HG02852 (cell line): ENCODE results near the gene HSF2.

Experiments
- ATAC-seq: cut with Tn5 transposase; IDR thresholded peaks from one replicate; pipeline ENCODE4 v1.9.1; 2021; ENCODE audit warnings: mild to moderate bottlenecking, moderate library complexity; ENCODE audit not compliant: unreplicated experiment

The HSF2 gene

DNA sequence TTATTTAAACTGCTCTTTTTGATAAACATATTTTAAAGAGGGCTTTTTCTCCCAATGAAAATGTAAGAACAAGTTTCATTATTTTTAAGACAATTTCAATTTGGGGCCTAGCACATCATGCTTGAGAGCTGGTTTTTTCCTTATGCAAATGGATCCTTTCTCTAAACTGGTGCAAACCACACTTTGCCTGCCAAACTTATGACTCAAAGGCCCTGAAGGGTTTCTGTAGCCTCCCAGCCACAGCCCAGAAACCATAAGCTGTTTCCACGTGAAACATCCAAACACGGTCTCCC, 451 bp upstream of the HSF2 start:
- no peak for ATAC-seq

- peak; percentile 16 for ATAC-seq
These were observed 634 bp downstream of the HSF2 start for GRCh38 chr6:122400121-122400450.

- ATAC-seq, result no peak
These were observed 1.1 kb downstream of the HSF2 start for GRCh38 chr6:122400462-122401089.

DNA sequence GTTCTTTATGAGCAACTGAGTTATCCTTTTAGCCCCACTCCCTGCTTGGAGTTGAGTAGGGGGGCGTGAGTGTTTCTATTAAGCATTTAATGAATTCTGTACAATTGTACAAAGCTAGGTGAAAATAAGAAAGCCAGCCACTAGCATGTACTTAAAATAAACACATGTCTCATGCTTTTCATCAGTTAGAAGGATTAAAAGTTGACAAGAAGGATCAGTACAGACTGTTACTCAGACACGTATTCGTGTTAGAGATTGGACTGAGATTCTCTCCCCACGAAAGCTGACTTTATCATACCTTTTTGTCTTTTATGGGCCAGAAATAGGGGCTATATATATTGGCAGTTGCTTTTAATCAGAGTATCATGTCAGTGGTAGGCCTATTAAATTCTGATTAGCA, 1.7 kb downstream of the HSF2 start:
- no peak for ATAC-seq

- no peak for ATAC-seq
These were observed 5.0 kb downstream of the HSF2 start for GRCh38 chr6:122404444-122404843.

GRCh38 chr6:122405417-122405816, 6.0 kb downstream of the HSF2 start:
- ATAC-seq, result no peak

DNA sequence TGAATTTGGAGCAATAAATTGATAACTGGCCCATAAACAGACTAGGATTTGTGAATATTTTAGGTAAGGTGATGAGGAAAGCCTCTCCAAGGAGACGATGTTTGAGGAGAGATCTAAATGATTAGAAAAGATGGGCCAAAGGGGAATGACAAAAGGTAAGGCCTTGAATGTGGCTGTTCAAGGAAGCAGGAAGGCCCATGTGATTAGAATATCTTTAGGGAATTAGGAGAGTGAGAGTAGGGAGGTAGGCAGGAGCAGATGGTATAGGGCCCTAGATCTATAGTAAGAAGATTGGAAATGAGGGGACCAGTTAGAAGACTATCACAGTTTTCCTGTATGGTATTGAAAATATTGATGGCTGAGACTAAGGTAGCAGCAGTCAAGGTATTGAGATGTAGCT, 6.7 kb downstream of the HSF2 start:
- no peak for ATAC-seq

DNA sequence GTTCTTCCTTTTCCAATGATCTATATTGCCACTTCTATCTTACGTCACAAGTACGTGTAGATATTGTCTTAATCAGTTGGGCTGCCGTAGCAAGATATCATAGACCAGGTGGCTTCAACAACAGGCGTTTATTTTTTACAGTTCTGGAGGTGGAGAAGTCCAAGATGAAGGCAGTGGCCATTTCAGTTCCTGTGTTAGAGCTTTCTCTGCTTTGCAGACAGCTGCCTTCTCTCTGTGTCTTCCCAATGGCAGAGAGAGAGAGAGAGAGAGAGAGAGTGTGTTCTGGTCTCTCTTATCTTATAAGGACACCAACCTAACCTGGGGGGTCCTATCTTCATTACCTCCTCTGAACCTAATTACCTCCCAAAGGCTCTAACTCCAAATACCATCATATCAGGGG, 8.3 kb downstream of the HSF2 start:
- no peak for ATAC-seq

DNA sequence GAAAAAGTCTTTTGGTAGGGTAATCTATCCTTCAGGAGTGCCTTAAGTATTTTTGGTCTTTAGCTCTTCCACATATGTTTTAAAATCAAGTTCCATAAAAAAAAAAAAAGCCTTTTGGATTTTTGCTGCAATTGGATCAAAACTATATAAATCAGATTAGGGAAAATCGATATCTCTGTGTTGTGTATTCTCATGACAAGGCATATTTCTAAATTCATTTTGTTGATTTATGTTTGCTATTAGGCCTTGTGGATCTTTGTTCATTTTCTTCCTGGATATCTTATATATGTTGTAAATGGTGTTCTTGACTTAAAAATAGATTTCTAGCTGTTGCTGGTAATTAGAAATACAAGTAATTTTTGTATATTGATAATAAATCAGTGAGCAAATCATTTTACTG, 8.8 kb downstream of the HSF2 start:
- ATAC-seq, result no peak

DNA sequence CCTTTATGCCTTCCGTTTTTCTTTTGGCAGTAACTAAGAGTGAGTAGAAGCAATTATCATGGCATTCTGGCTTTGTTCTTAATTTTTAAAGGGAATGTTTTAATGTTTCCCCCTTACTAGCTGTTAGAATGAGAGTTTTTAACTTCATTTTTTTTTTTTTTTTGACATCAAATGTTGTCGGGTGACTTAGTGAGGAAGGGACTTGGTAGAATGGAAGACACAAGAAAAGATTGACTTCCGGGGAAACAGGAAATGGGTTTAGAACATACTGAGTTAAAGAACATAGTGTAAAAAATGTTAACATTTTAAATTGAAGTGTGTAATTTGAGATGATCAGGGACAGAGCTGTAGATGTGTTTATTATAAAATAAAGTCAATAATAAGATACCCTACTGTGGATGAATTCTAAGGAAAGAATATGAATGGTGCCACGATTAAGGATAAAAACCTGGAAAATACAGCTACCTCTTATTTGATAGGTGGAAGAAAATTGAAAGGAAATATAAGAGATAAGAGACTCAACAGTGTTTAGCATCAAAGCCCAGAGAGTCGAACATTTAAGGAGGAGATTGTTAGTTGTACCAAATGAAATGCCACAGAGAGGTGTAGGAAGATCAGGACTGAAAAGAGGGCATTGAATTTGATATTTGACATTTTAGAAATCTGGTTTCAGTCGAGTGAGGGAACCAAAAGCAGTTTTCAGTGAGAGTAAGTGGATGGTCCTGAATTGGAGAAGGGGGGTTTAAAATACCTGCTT, 9.4 kb downstream of the HSF2 start:
- no peak for ATAC-seq

DNA sequence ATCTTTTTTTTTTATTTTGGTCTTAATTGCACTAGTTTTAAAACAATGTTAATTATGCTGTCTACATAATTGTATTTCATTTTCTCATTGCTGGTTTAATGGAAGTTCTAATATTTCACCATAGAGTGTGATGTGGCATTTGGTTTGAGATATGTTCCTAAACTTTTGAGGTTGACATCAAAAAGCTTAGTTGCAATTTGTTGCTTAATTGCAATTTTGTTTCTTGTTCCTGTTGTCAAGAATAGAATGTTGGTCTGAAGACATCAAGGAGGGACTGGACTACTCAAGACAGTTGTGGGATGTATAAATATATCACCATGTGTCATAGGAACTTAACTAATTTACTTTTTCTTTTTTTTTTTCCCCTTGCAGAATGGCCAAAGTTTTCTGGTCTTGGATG, 12.5 kb downstream of the HSF2 start:
- no peak for ATAC-seq

GRCh38 chr6:122416825-122417224, 17.4 kb downstream of the HSF2 start:
- ATAC-seq, result no peak

DNA sequence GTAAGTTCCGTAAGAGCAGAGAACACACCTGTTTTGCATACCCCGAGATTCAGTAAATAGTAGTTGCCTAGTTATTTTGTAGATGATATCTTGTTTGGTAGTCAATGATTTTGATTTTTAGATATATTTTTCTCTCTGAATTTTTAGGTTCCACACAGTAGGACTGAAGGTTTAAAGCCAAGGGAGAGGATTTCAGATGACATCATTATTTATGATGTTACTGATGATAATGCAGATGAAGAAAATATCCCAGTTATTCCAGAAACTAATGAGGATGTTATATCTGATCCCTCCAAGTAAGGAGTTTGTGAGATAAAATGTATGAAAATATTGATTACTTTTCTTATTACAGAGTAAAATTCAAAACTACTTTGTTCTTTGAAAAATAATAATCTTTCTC, 22.6 kb downstream of the HSF2 start:
- ATAC-seq, result no peak

GRCh38 chr6:122422614-122423267, 23.3 kb downstream of the HSF2 start:
- peak; percentile 98 for ATAC-seq

GRCh38 chr6:122423734-122424133, 24.3 kb downstream of the HSF2 start:
- ATAC-seq, result no peak

- no peak for ATAC-seq
These were observed 27.1 kb downstream of the HSF2 start for GRCh38 chr6:122426597-122426996.

DNA sequence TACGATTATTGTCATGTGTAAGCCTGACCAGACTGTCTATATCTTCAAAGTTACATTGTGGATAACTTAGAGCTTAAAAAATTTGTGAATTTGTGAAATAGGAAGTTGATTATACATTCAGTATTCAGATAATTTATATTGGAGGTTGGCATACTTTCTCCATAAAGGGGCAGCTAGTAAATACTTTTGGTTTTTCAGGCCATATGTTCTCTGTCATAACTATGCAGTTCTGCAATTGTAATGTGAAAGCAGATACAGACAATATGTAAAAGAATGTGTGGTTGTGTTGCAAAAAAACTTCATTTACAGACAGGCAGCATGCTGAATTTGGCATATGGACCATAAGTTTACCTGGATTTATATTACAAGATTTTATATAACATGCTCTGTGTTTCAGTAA, 29.3 kb downstream of the HSF2 start:
- no peak for ATAC-seq

GRCh38 chr6:122429323-122429722, 29.9 kb downstream of the HSF2 start:
- no peak for ATAC-seq

DNA sequence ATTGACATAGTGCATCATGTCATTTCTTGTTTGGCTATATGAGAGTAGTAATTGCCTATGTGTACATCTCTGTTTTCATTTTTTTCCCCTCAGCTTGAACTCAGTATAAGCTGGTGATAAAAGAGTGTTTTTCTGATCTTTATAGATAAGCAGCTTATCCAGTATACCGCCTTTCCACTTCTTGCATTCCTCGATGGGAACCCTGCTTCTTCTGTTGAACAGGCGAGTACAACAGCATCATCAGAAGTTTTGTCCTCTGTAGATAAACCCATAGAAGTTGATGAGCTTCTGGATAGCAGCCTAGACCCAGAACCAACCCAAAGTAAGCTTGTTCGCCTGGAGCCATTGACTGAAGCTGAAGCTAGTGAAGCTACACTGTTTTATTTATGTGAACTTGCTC, 32.3 kb downstream of the HSF2 start:
- ATAC-seq, result no peak

- ATAC-seq, result peak; percentile 85
These were observed 33.4 kb downstream of the HSF2 start for GRCh38 chr6:122432816-122433215.

GRCh38 chr6:122438975-122439374, 39.5 kb downstream of the HSF2 start:
- no peak for ATAC-seq

- ATAC-seq, result no peak
These were observed 45.8 kb downstream of the HSF2 start for GRCh38 chr6:122445274-122445673.

DNA sequence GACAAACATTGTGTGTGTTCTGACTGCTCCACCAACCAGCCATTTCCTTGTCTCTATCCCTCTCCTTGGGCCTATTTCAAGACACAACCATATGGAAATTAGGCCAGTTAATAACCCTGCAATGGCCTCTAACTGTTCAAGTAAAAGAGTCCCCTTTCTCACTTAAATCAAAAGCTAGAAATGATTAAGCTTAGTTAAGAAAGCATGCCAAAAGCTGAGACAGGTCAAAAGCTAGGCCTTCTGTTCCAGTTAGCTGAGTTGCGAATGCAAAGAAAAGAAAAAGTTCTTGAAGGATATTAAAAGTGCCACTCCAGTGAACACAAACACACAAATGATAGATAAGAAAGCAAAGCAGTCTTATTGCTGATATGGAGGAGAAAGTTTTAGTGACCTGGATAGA, 49.6 kb downstream of the HSF2 start:
- peak; percentile 59 for ATAC-seq
